HCT116 (cell line): ENCODE results near the gene IGSF6. TPM values are rescaled to one million over a fixed set of nuclear protein-coding genes. Genes with fewer than 3 reads are reported as not detected.
"Not testable (repeated sequence)": the region's sequence is repeated elsewhere in the genome, so short reads cannot be mapped to it uniquely, and the experiment has no call there.

Experiments
- ATAC-seq: fragments of 200-7000 bp; cut with Tn5 transposase; 2 replicates; pipeline ENCODE4 v1.9.1; 2020; ENCODE audit warnings: mild to moderate bottlenecking, moderate library complexity
- BruUV-seq: library from RNA; stranded (reverse); fragments of 400-500 nt; replicated peaks from 2 replicates; lab custom pipeline; 2021; lab: Mats Ljungman, UMichigan
- CTCF ChIA-PET: fragments of 300-600 bp; sonication (Branson Sonifier 250); formaldehyde crosslinking; loops from one replicate; lab custom pipeline; 2021; ENCODE audit warnings: antibody characterized with exemption; lab: Charles Lee
- POLR2A ChIA-PET: fragments of 300-600, 350-600 bp; sonication (Branson Sonifier 250); formaldehyde crosslinking; loops from one replicate; lab custom pipeline; 2021; ENCODE audit warnings: antibody characterized with exemption; lab: Charles Lee
- RAD21 ChIA-PET, 2 experiments: fragments of 300-600 bp; sonication (Branson Sonifier 250); formaldehyde crosslinking; loops; one replicate each; lab custom pipeline; 2023; ENCODE audit warnings: low total read pairs in 2 of 2; ENCODE audit not compliant: uncharacterized antibody in 2 of 2, unreplicated experiment in 2 of 2, low non-redundant PET in 1 of 2; lab: Charles Lee
- DNase-seq: peaks from one replicate; pipeline ENCODE4 v3.0.0-alpha.2; 2010; ENCODE audit warnings: low read depth, low spot score
- H2AFZ ChIP-seq: fragments of 200-600 bp; shearing (Covaris generic), sonication (generic); 2 replicates; pipeline ENCODE4 v1.6.1; 2017; ENCODE audit warnings: low read depth, mixed run types, mixed read lengths, antibody characterized with exemption, low read length; ENCODE audit not compliant: poor library complexity, severe bottlenecking
- H3K27ac ChIP-seq: 2 replicates; pipeline ENCODE4 v1.5.1; 2012; ENCODE audit warnings: low read depth, low read length
- H3K27me3 ChIP-seq: fragments of 200-600 bp; sonication (generic); 2 replicates; pipeline ENCODE4 v1.6.1; 2016; ENCODE audit warnings: mixed run types, low read length, mixed read lengths; ENCODE audit not compliant: insufficient read depth
- H3K36me3 ChIP-seq, 2 experiments: fragments of 200-500 bp in 1 of 2; fragments of 200-600 bp in 1 of 2; sonication (Bioruptor generic) in 1 of 2; sonication (generic) in 1 of 2; 2 replicates each; pipeline versions ENCODE4 v1.5.1 to v1.6.1; 2014 to 2016; ENCODE audit warnings: low read length in 2 of 2, inconsistent platforms in 1 of 2, mixed read lengths in 1 of 2, mixed run types in 1 of 2; ENCODE audit not compliant: insufficient read depth in 2 of 2, control insufficient read depth in 1 of 2
- H3K4me1 ChIP-seq, 2 experiments: fragments of 200-600 bp in 1 of 2; sonication (generic) in 1 of 2; 2 replicates each; pipeline versions ENCODE4 v1.5.1 to v1.6.1; 2012 to 2017; ENCODE audit warnings: low read length in 2 of 2, inconsistent platforms in 1 of 2, mild to moderate bottlenecking in 1 of 2, mixed read lengths in 1 of 2, mixed run types in 1 of 2, moderate library complexity in 1 of 2; ENCODE audit not compliant: insufficient read depth in 2 of 2, control insufficient read depth in 1 of 2
- H3K4me2 ChIP-seq: fragments of 200-600 bp; sonication (generic); 2 replicates; pipeline ENCODE4 v1.6.1; 2017; ENCODE audit warnings: mixed run types, low read length, mixed read lengths
- H3K4me3 ChIP-seq, 2 experiments: fragments of 200-600 bp in 1 of 2; sonication (generic) in 1 of 2; replicated peaks in 1 of 2; 2 replicates each; pipeline ENCODE4 v1.5.1; 2011 to 2016; ENCODE audit warnings: low read length in 2 of 2, control low read depth in 1 of 2, low read depth in 1 of 2, mild to moderate bottlenecking in 1 of 2, mixed read lengths in 1 of 2, mixed run types in 1 of 2
- H3K79me2 ChIP-seq: fragments of 200-600 bp; sonication (generic); 2 replicates; pipeline ENCODE4 v1.6.1; 2017; ENCODE audit warnings: mild to moderate bottlenecking, mixed run types, low read length, moderate library complexity, mixed read lengths; ENCODE audit not compliant: insufficient read depth
- H3K9ac ChIP-seq: fragments of 200-600 bp; sonication (generic); 2 replicates; pipeline ENCODE4 v1.6.1; 2016; ENCODE audit warnings: low read length, mixed read lengths
- H3K9me2 ChIP-seq: fragments of 200-600 bp; sonication (generic), shearing (Covaris generic); 2 replicates; pipeline ENCODE4 v1.6.1; 2017; ENCODE audit warnings: mixed run types, mild to moderate bottlenecking, moderate library complexity; ENCODE audit not compliant: insufficient read depth
- H3K9me3 ChIP-seq, 2 experiments: fragments of 200-500 bp in 1 of 2; fragments of 200-600 bp in 1 of 2; sonication (Bioruptor generic) in 1 of 2; sonication (generic) in 1 of 2; 2 replicates each; pipeline ENCODE4 v1.6.1; 2014 to 2017; ENCODE audit warnings: low read length in 2 of 2, mixed read lengths in 2 of 2, inconsistent platforms in 1 of 2, low read depth in 1 of 2, mild to moderate bottlenecking in 1 of 2, mixed run types in 1 of 2, moderate library complexity in 1 of 2; ENCODE audit not compliant: control insufficient read depth in 1 of 2, insufficient read depth in 1 of 2
- H4K20me1 ChIP-seq: fragments of 200-600 bp; sonication (generic), shearing (Covaris generic); 2 replicates; pipeline ENCODE4 v1.6.1; 2017; ENCODE audit warnings: mixed run types, mild to moderate bottlenecking, moderate library complexity; ENCODE audit not compliant: insufficient read depth
- EGR1 ChIP-seq: IDR thresholded peaks from 2 replicates; pipeline ENCODE4 v1.6.1; 2012; ENCODE audit warnings: low read depth
- EZH2phosphoT487 ChIP-seq: fragments of 200-600 bp; IDR thresholded peaks from 2 replicates; pipeline ENCODE4 v1.6.1; 2018; ENCODE audit warnings: antibody characterized with exemption, borderline replicate concordance
- JUND ChIP-seq: IDR thresholded peaks from 2 replicates; pipeline ENCODE4 v1.6.1; 2012
- SP1 ChIP-seq: IDR thresholded peaks from 2 replicates; pipeline ENCODE4 v1.6.1; 2012; ENCODE audit warnings: low read depth
- TCF7L2 ChIP-seq: IDR thresholded peaks from 2 replicates; pipeline ENCODE4 v1.7.0; 2011; ENCODE audit warnings: borderline replicate concordance, inconsistent platforms; ENCODE audit not compliant: insufficient read depth, insufficient read length; ENCODE audit errors: extremely low read depth
- ZBTB33 ChIP-seq: IDR thresholded peaks from 2 replicates; pipeline ENCODE4 v1.6.1; 2011; ENCODE audit warnings: mild to moderate bottlenecking, low read length, moderate library complexity; ENCODE audit not compliant: insufficient replicate concordance; ENCODE audit errors: extremely low read depth
- intact Hi-C: fragments of 100-400 bp; cut with micrococcal nuclease; formaldehyde crosslinking; loops from 2 replicates; pipeline ENCODE4 v1.10.0; 2022
- total RNA-seq: library from RNA; stranded (reverse); gene quantifications from one replicate; pipeline ENCODE4 v1.2.1, GENCODE V29; 2021; ENCODE audit not compliant: unreplicated experiment

Gene IGSF6
- total RNA-seq, 1 experiment from 2014 or later: not detected

DNA sequence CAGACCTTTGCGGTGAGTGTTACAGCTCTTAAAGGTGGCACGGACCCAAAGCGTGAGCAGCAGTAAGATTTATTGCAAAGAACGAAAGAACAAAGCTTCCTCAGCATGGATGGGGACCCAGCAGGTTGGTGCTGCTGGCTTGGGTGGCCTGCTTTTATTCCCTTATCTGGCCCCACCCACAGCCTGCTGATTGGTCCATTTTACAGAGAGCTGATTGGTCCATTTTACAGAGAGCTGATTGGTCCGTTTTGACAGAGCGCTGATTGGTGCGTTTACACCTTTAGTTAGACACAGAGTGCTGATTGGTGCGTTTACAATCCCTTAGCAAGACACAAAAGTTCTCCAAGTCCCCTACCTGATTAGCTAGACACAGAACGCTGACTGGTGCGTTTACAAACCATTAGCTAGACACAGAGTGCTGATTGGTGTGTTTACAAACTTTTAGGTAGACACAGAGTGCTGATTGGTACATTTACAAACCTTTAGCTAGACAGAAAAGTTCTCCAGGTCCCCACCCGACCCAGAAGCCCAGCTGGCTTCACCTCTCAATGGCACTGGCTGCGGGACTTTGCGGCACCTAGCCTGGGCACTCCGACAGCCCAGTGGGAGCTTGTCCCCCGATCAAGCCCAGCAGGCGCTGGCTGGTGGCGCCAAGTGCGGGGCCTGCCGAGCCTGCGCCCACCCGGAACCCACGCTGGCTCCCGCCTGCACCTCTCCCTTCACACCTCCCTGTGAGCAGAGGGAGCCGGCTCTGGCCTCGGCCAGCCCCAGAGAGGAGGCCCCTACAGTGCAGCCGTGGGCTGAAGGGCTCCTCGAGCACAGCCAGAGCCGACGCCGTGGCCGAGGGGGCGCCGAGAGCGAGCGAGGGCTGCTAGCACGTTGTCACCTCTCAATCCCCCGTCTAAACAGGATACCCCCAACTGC, 22.5 kb downstream of the IGSF6 start:
- intact Hi-C loops, DNase-seq, H4K20me1 ChIP-seq, H3K27ac ChIP-seq, H3K9ac ChIP-seq, H3K9me2 ChIP-seq, BruUV-seq, H3K36me3 ChIP-seq, POLR2A ChIA-PET, RAD21 ChIA-PET, H3K9me3 ChIP-seq, H3K79me2 ChIP-seq, H3K4me3 ChIP-seq, CTCF ChIA-PET, H3K4me2 ChIP-seq, ATAC-seq, H3K27me3 ChIP-seq, H2AFZ ChIP-seq: not testable (repeated sequence)
- H3K4me1 ChIP-seq: peaks cover 9 to 11% of the 10 kb centered on the region in 2 experiments; a peak in 3 of 4 replicates

DNA sequence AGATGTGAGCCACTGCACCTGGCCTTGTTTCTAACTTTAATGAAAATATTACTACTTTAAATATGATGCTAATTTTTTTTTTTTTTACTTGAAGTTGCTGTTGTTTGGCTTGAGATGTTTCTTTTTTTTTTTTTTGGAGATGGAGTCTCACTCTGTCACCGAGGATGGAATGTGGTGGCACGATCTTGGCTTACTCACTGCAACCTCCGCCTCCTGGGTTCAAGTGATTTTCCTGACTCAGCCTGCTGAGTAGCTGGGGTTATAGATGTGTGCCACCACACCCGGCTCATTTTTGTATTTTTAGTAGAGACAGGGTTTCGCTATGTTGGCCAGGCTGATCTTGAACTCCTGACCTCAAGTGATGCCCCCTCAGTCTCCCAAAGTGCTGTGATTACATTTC, 23.6 kb downstream of the IGSF6 start:
- H3K4me3 ChIP-seq: no peak overlapping the region
- no TSS peak for BruUV-seq
- CTCF ChIA-PET: no interaction called here
- intact Hi-C loops: no loop called here
- H3K27me3 ChIP-seq: no peaks in the 10 kb centered on the region
- H3K9me3 ChIP-seq: no peaks in the 10 kb centered on the region
- no peak overlapping the region for H3K9ac ChIP-seq
- no peak for ATAC-seq
- H3K4me2 ChIP-seq: no peak overlapping the region
- H3K79me2 ChIP-seq: no peaks in the 10 kb centered on the region
- POLR2A ChIA-PET: no interaction called here
- no peaks in the 10 kb centered on the region for H3K9me2 ChIP-seq
- H2AFZ ChIP-seq: no peak overlapping the region
- DNase-seq: no peak
- TF ChIP-seq JUND (no peak), EZH2phosphoT487 (no peak), EGR1 (no peak), ZBTB33 (no peak), TCF7L2 (no peak), SP1 (no peak)
- no peaks in the 10 kb centered on the region for H4K20me1 ChIP-seq
- RAD21 ChIA-PET: no interaction called here
- H3K27ac ChIP-seq: no peak overlapping the region
- H3K36me3 ChIP-seq: no peaks in the 10 kb centered on the region
- peaks cover 9 to 11% of the 10 kb centered on the region in 2 experiments; a peak in 3 of 4 replicates for H3K4me1 ChIP-seq
